ENCODE results near the gene TFF2. TPM values are rescaled to one million over a fixed set of nuclear protein-coding genes. Genes with fewer than 3 reads are reported as not detected.

The TFF2 gene
- total RNA-seq, 1 experiment from 2014 or later, result 1.2 TPM

DNA sequence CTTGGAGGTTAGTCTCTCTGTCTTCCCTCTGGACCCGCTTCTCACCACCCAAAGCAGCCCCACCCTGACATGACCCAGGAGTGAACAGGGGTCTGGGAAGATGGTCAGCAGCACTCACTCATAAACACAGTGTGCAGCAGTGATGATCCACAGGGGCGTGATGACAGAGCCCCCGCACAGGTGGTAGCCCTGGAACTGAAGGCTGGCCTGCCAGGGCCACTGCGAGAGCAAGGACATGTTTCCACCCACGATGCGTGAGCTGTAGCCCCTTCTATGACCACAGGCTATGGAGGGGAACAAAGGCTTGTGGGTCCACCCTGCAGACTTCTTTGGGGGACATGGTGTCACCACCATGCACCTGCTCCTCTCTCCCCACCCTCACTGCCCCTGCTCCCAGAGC is 32.1 kb upstream of the TFF2 start:
- POLR2A ChIA-PET, result no interaction called here
- Mint-ChIP-seq H3K4me3 (ENCODE audit: unreplicated experiment) (no peak overlapping the region), H3K27me3 (ENCODE audit: insufficient read depth, unreplicated experiment) (no peaks in the 10 kb centered on the region), H3K36me3 (ENCODE audit: insufficient read depth, unreplicated experiment) (peaks cover 4% of the 10 kb centered on the region), H3K9me3 (ENCODE audit: unreplicated experiment) (no peaks in the 10 kb centered on the region), H3K27ac (ENCODE audit: unreplicated experiment) (no peak overlapping the region), H3K4me1 (ENCODE audit: low read depth, unreplicated experiment) (peaks cover 13% of the 10 kb centered on the region)
- Histone ChIP-seq H3K9me3 (no peaks in the 10 kb centered on the region; the same call in 1 of the 2 replicates), H3K4me3 (ENCODE audit: low read depth, low read length) (no peak overlapping the region), H3K4me1 (peaks cover 8% of the 10 kb centered on the region), H3K27me3 (replicated peaks; ENCODE audit: control insufficient read depth, insufficient read depth, low read length) (no peaks in the 10 kb centered on the region), H3K36me3 (ENCODE audit: control insufficient read depth, insufficient read depth, low read length) (no peaks in the 10 kb centered on the region)
- no peak for DNase-seq
- CTCF ChIA-PET, result interaction anchor here (0.6 kb wide), 1 partner anchor 18 kb away, joined by 3 read pairs; no protein-coding TSS in a partner anchor
- no TSS peak for BruUV-seq (replicated peaks)
- intact Hi-C loops (cut with micrococcal nuclease; ENCODE audit: unreplicated experiment), result no loop called here
- TF ChIP-seq CTCF (IDR thresholded peaks at IDR 0.05; ENCODE audit: insufficient read depth in 1 of 2, low read depth in 1 of 2, low read length in 1 of 2, severe bottlenecking in 1 of 2, unreplicated experiment in 1 of 2), result no peak

DNA sequence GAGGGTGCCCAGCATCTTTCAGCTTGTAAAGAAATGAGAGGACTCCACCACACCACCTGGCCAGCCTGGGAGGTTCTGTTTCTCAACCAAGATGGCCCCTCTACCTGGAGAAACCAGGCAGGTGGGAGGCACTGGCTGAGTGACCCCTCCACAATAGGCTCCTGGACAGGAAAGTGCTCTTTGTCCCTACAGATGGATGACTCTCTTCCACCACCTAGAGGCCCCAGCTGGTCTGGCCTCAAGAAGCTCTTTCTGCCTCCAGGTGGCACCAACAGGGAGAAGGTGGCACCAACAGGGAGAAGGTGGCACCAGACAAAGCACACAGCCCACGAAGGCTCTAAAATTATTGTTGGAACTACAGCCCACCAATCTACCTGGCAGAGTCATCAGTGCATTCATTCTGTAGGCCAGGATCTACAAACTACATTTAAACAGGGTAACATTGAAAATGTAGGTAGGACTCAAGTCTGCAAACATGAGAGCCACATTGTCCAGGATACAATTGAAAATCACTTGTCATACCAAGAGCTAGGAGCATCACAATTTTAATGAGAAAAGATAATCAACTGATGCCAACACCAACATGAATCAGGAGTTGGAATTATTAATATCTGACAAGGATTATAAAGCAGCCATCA is 30.7 kb upstream of the TFF2 start:
- Mint-ChIP-seq H3K4me1 (ENCODE audit: low read depth, unreplicated experiment) (peaks cover 16% of the 10 kb centered on the region), H3K36me3 (ENCODE audit: insufficient read depth, unreplicated experiment) (no peaks in the 10 kb centered on the region), H3K4me3 (ENCODE audit: unreplicated experiment) (no peak overlapping the region), H3K27ac (ENCODE audit: unreplicated experiment) (no peak overlapping the region), H3K27me3 (ENCODE audit: insufficient read depth, unreplicated experiment) (no peaks in the 10 kb centered on the region), H3K9me3 (ENCODE audit: unreplicated experiment) (no peaks in the 10 kb centered on the region)
- POLR2A ChIA-PET, result no interaction called here
- DNase-seq, result peak; percentile 63 to 64
- H3K4me3 ChIP-seq (ENCODE audit: low read depth, low read length), result no peak overlapping the region
- intact Hi-C loops (cut with micrococcal nuclease; ENCODE audit: unreplicated experiment), result loop anchor here (1.0 kb wide), 3 partner anchors 43 to 236 kb away; no protein-coding TSS in a partner anchor
- CTCF ChIA-PET, result interaction anchor here (0.6 to 1.8 kb wide), 15 partner anchors 14 to 241 kb away, joined by 3 to 15 read pairs (median 4); partner anchors contain the start of gene TFF3
- BruUV-seq (replicated peaks), result no TSS peak
- peak; percentile 77 to 94 for TF ChIP-seq CTCF (IDR thresholded peaks at IDR 0.05; ENCODE audit: insufficient read depth in 1 of 2, low read depth in 1 of 2, low read length in 1 of 2, severe bottlenecking in 1 of 2, unreplicated experiment in 1 of 2)
- H3K36me3 ChIP-seq (ENCODE audit: control insufficient read depth, insufficient read depth, low read length), result no peaks in the 10 kb centered on the region
- no peaks in the 10 kb centered on the region; the same call in 1 of the 2 replicates for H3K9me3 ChIP-seq
- H3K4me1 ChIP-seq, result peaks cover 8% of the 10 kb centered on the region
- H3K27me3 ChIP-seq (replicated peaks; ENCODE audit: control insufficient read depth, insufficient read depth, low read length), result no peaks in the 10 kb centered on the region

- H3K4me1 ChIP-seq, result no peaks in the 10 kb centered on the region
- no peak overlapping the region for H3K4me3 ChIP-seq (ENCODE audit: low read depth, low read length)
- no peaks in the 10 kb centered on the region for H3K36me3 ChIP-seq (ENCODE audit: control insufficient read depth, insufficient read depth, low read length)
- BruUV-seq (replicated peaks), result no TSS peak
- no peak for TF ChIP-seq CTCF (IDR thresholded peaks at IDR 0.05; ENCODE audit: insufficient read depth in 1 of 2, low read depth in 1 of 2, low read length in 1 of 2, severe bottlenecking in 1 of 2, unreplicated experiment in 1 of 2)
- no peaks in the 10 kb centered on the region for H3K36me3 Mint-ChIP-seq (ENCODE audit: insufficient read depth, unreplicated experiment)
- no peak overlapping the region for H3K27ac Mint-ChIP-seq (ENCODE audit: unreplicated experiment)
- no peaks in the 10 kb centered on the region for H3K27me3 Mint-ChIP-seq (ENCODE audit: insufficient read depth, unreplicated experiment)
- ChIA-PET CTCF (no interaction called here), POLR2A (no interaction called here)
- DNase-seq, result no peak
- intact Hi-C loops (cut with micrococcal nuclease; ENCODE audit: unreplicated experiment), result no loop called here
- no peaks in the 10 kb centered on the region for H3K9me3 Mint-ChIP-seq (ENCODE audit: unreplicated experiment)
- no peak overlapping the region for H3K4me3 Mint-ChIP-seq (ENCODE audit: unreplicated experiment)
- no peaks in the 10 kb centered on the region; the same call in 1 of the 2 replicates for H3K9me3 ChIP-seq
- peaks cover 10% of the 10 kb centered on the region for H3K4me1 Mint-ChIP-seq (ENCODE audit: low read depth, unreplicated experiment)
- H3K27me3 ChIP-seq (replicated peaks; ENCODE audit: control insufficient read depth, insufficient read depth, low read length), result no peaks in the 10 kb centered on the region
These were observed 28.8 kb upstream of the TFF2 start for GRCh38 chr21:42379426-42380215.

Data from Caco-2 (cell line).